Measurements from ENCODE around the gene DNM3. TPM values are rescaled to one million over a fixed set of nuclear protein-coding genes. Genes with fewer than 3 reads are reported as not detected.
"Not testable (repeated sequence)": the region's sequence is repeated elsewhere in the genome, so short reads cannot be mapped to it uniquely, and the experiment has no call there.

Gene DNM3
- total and polyA plus RNA-seq, 2 experiments from 2014 or later: 0.11 to 1.4 TPM

DNA sequence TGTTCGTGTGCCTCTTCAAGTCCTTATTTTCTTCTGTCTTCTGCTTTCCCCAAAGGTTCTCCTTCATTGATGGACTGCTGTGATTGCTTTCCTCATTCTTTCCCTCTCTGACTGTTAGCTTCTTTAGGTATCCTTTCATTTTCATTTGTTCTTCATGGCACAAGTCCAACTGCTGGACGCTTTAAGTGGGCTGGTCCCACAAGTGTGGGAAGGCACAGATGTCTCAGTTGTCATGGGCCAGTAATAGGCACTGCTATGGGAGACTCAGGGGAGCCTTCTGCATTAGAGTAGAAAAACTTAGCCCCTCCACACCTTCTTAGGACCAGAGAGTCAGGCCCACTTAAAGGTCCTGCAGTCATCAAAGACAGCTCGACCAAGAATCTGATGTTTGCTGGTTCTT is 456.8 kb downstream of the DNM3 start:
- DNase-seq: no peak
- no peaks in the 10 kb centered on the region for H3K9me2 ChIP-seq (ENCODE audit: insufficient read depth)
- no peaks in the 10 kb centered on the region for H3K36me3 ChIP-seq (ENCODE audit: low read depth)
- 0 out of 2 replicates have a peak, but pooled peaks cover 4% of the 10 kb centered on the region for H3F3A ChIP-seq (ENCODE audit: insufficient read depth)
- no peak overlapping the region for H3K9ac ChIP-seq
- 81 to 85% methylated on average over 3 of the region's 3 CpGs for WGBS, 2 experiments (ENCODE audit: low coverage in 1 of 2, low lambda C conversion rate in 2 of 2, missing lambda C conversion rate in 2 of 2)
- H3K79me2 ChIP-seq (ENCODE audit: insufficient read depth): no peaks in the 10 kb centered on the region
- no peak for TF ChIP-seq EZH2phosphoT487 (IDR thresholded peaks at IDR 0.05; ENCODE audit: insufficient read depth, low read depth)
- no peak for TF ChIP-seq EZH2 (IDR thresholded peaks at IDR 0.05; ENCODE audit: insufficient read depth, poor library complexity, severe bottlenecking)
- 0 out of 2 replicates have a peak, but pooled peaks cover 3% of the 10 kb centered on the region for H3K4me1 ChIP-seq (ENCODE audit: insufficient read depth)
- no peak overlapping the region for H3K27ac ChIP-seq
- no peaks in the 10 kb centered on the region for H4K20me1 ChIP-seq (ENCODE audit: insufficient read depth)
- H3K4me3 ChIP-seq: no peak overlapping the region
- H3K4me2 ChIP-seq (ENCODE audit: unreplicated experiment): no peak overlapping the region
- no peaks in the 10 kb centered on the region for H3K27me3 ChIP-seq (replicated peaks; ENCODE audit: insufficient read depth)
- in situ Hi-C loops (cut with MboI): no loop called here
- no peak overlapping the region for H2AFZ ChIP-seq
- H3K9me3 ChIP-seq (ENCODE audit: low read depth): no peaks in the 10 kb centered on the region

DNA sequence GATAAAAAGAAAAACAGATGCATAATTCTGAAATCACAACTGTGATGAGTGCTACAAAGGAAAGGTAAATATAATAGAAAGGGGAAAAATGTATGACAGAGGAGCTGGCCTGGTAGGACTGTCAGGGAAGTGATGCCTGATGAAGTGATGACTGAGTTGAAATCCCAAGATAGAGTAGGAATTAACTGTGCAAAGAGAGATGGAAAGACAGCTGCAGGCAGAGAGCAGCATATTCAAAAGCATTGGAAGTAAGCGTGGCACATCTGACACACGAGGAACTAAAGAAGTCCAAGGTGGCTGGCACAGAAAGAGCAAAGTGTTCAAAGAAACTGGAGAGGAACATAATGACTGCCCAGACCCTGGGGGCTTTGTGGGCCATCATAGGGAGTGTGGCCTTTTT is 457.6 kb downstream of the DNM3 start:
- Histone ChIP-seq H3K79me2 (ENCODE audit: insufficient read depth) (no peaks in the 10 kb centered on the region), H4K20me1 (ENCODE audit: insufficient read depth) (no peaks in the 10 kb centered on the region), H3K27ac (no peak overlapping the region), H3K4me3 (no peak overlapping the region), H3K4me2 (ENCODE audit: unreplicated experiment) (no peak overlapping the region), H2AFZ (no peak overlapping the region), H3K27me3 (replicated peaks; ENCODE audit: insufficient read depth) (no peaks in the 10 kb centered on the region), H3F3A (ENCODE audit: insufficient read depth) (no peaks in the 10 kb centered on the region), H3K36me3 (ENCODE audit: low read depth) (no peaks in the 10 kb centered on the region), H3K4me1 (ENCODE audit: insufficient read depth) (no peaks in the 10 kb centered on the region), H3K9me2 (ENCODE audit: insufficient read depth) (no peaks in the 10 kb centered on the region), H3K9me3 (ENCODE audit: low read depth) (no peaks in the 10 kb centered on the region), H3K9ac (no peak overlapping the region)
- TF ChIP-seq EZH2 (IDR thresholded peaks at IDR 0.05; ENCODE audit: insufficient read depth, poor library complexity, severe bottlenecking): no peak
- no peak for TF ChIP-seq EZH2phosphoT487 (IDR thresholded peaks at IDR 0.05; ENCODE audit: insufficient read depth, low read depth)
- in situ Hi-C loops (cut with MboI): no loop called here
- 47 to 63% methylated on average over 2 of the region's 2 CpGs for WGBS, 2 experiments (ENCODE audit: low coverage in 1 of 2, low lambda C conversion rate in 2 of 2, missing lambda C conversion rate in 2 of 2)
- no peak for DNase-seq

DNA sequence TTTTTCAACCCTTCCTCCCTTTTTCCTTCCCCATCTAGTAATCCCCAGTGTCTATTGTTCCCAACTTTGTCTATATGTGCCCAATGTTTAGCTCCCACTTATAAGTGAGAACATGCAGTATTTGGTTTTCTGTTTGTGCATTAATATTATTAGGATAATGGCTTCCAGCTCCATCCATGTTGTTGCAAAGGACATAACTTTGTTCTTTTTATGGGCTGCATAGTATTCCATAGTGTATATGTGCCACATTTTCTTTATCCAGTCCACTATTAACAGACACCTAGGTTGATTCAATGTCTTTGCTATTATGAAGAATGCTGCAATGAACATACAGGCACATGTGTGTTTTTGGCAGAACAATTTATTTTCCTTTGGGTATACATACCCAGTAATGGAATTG is 458.2 kb downstream of the DNM3 start:
- no peaks in the 10 kb centered on the region for H3K27me3 ChIP-seq (replicated peaks; ENCODE audit: insufficient read depth)
- H3K79me2 ChIP-seq (ENCODE audit: insufficient read depth): no peaks in the 10 kb centered on the region
- TF ChIP-seq EZH2phosphoT487 (IDR thresholded peaks at IDR 0.05; ENCODE audit: insufficient read depth, low read depth) (no peak), EZH2 (IDR thresholded peaks at IDR 0.05; ENCODE audit: insufficient read depth, poor library complexity, severe bottlenecking) (no peak)
- H3K27ac ChIP-seq: no peak overlapping the region
- no peak overlapping the region for H3K4me3 ChIP-seq
- no peak for DNase-seq
- in situ Hi-C loops (cut with MboI): no loop called here
- H3K9me2 ChIP-seq (ENCODE audit: insufficient read depth): no peaks in the 10 kb centered on the region
- H2AFZ ChIP-seq: no peak overlapping the region
- H3K9ac ChIP-seq: no peak overlapping the region
- no peaks in the 10 kb centered on the region for H3K9me3 ChIP-seq (ENCODE audit: low read depth)
- H3K4me2 ChIP-seq (ENCODE audit: unreplicated experiment): no peak overlapping the region
- H3K36me3 ChIP-seq (ENCODE audit: low read depth): no peaks in the 10 kb centered on the region
- H3K4me1 ChIP-seq (ENCODE audit: insufficient read depth): no peaks in the 10 kb centered on the region
- no peaks in the 10 kb centered on the region for H4K20me1 ChIP-seq (ENCODE audit: insufficient read depth)
- H3F3A ChIP-seq (ENCODE audit: insufficient read depth): no peaks in the 10 kb centered on the region

DNA sequence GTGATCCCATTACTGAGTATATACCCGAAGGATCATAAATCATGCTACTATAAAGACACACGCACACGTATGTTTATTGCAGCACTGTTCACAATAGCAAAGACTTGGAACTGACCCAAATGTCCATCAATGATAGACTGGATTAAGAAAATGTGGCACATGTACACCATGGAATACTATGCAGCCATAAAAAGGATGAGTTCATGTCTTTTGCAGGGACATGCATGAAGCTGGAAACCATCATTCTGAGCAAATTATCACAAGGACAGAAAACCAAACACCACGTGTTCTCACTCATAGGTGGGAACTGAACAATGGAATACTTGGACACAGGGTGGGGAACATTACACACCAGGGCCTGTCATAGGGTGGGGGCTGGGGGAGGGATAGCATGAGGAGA is 466.2 kb downstream of the DNM3 start:
- H3K4me3 ChIP-seq; H3K4me2 ChIP-seq (ENCODE audit: unreplicated experiment); H3K36me3 ChIP-seq (ENCODE audit: low read depth); H3K27me3 ChIP-seq (replicated peaks; ENCODE audit: insufficient read depth); H3K9ac ChIP-seq; in situ Hi-C loops (cut with MboI); DNase-seq; H3K9me3 ChIP-seq (ENCODE audit: low read depth); H2AFZ ChIP-seq; H4K20me1 ChIP-seq (ENCODE audit: insufficient read depth); H3K9me2 ChIP-seq (ENCODE audit: insufficient read depth); H3K4me1 ChIP-seq (ENCODE audit: insufficient read depth); H3K79me2 ChIP-seq (ENCODE audit: insufficient read depth); H3K27ac ChIP-seq; H3F3A ChIP-seq (ENCODE audit: insufficient read depth): not testable (repeated sequence)
- 80 to 87% methylated on average over 4 of the region's 4 CpGs for WGBS, 2 experiments (ENCODE audit: low coverage in 1 of 2, low lambda C conversion rate in 2 of 2, missing lambda C conversion rate in 2 of 2)

DNA sequence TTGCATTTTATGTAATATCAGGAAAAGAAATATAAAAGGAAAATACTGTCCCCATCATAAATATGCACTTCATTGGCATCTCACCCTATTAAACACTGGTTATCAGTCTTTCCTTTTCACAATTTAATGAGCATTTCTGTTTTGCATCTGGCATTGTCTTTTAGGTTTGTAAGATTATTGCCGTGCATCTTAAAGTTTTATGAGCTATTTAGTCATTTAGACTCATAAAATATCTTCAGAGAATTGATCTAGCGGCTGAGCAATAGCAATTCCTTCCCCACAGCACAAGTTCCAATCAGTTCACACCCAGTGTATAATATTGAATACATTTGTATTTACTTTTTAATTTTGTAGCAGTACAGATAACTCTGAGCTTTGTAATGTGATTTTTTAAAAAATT is 466.8 kb downstream of the DNM3 start:
- Histone ChIP-seq H3K9me2 (ENCODE audit: insufficient read depth) (no peaks in the 10 kb centered on the region), H3K36me3 (ENCODE audit: low read depth) (no peaks in the 10 kb centered on the region), H2AFZ (no peak overlapping the region), H3F3A (ENCODE audit: insufficient read depth) (no peaks in the 10 kb centered on the region), H4K20me1 (ENCODE audit: insufficient read depth) (no peaks in the 10 kb centered on the region), H3K9me3 (ENCODE audit: low read depth) (no peaks in the 10 kb centered on the region), H3K4me3 (no peak overlapping the region), H3K27ac (no peak overlapping the region), H3K9ac (no peak overlapping the region), H3K27me3 (replicated peaks; ENCODE audit: insufficient read depth) (no peaks in the 10 kb centered on the region), H3K4me2 (ENCODE audit: unreplicated experiment) (no peak overlapping the region), H3K79me2 (ENCODE audit: insufficient read depth) (no peaks in the 10 kb centered on the region), H3K4me1 (ENCODE audit: insufficient read depth) (no peaks in the 10 kb centered on the region)
- WGBS, 2 experiments (ENCODE audit: low coverage in 1 of 2, low lambda C conversion rate in 2 of 2, missing lambda C conversion rate in 2 of 2): 45 to 51% methylated on average over 2 of the region's 2 CpGs
- DNase-seq: no peak
- no peak for TF ChIP-seq EZH2phosphoT487 (IDR thresholded peaks at IDR 0.05; ENCODE audit: insufficient read depth, low read depth)
- TF ChIP-seq EZH2 (IDR thresholded peaks at IDR 0.05; ENCODE audit: insufficient read depth, poor library complexity, severe bottlenecking): no peak
- in situ Hi-C loops (cut with MboI): no loop called here

All from GM23248 (cell line).